Testis (tissue), 2 donors: Measurements from ENCODE around the gene SLCO4A1.

Experiments used
- POLR2A ChIP-seq: fragments of 450-650 bp; IDR thresholded peaks from one replicate; pipeline ENCODE4 v1.6.1; 2017; ENCODE audit warnings: antibody characterized with exemption, mild to moderate bottlenecking, moderate library complexity
- TF ChIP-seq, protein P1 (sequence below), 3 experiments: fragments of 450-650 bp in 2 of 3; fragments of 200-600 bp in 1 of 3; sonication (generic) in 1 of 3; IDR thresholded peaks; one replicate each; pipeline ENCODE4 v1.5.1; 2016 to 2019; ENCODE audit warnings: antibody characterized with exemption in 3 of 3, mild to moderate bottlenecking in 2 of 3, moderate library complexity in 1 of 3

DNA sequence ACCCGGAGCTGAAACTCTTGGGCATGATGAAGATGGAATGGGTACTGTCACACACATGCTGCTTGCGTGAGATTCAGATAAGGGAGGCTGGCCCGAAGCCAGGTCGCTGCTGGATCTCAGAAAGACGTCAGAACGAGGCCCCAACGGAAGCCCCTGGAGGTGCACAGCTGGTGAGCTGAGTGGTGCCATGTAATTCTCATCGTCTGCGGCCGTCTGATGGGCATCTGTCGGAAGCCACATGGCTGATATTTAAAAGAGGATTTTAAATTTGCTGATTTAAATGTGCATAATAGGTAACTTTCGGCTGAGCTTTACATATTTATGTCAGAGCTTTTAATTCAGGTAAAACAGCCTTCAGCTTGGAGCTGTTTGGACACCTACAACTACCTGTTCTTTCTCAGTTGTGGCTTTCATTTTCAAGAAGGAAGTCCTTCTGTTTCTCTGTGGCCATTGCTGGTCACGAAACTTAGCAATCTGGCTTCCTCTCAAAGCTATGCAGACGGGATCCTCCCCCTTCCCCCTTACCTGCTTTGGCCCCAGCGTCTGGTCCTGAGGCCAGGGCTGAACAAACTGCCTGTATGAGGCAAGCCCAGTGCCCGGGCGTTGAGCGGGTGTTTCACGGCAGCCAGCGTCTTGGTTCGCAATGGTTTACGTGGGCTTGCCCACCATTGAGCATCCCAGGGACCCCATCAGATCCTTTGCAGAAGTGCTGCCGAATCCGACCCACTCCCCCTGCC is 9.2 kb downstream of the SLCO4A1 start:
- no peak for TF ChIP-seq POLR2A
- TF ChIP-seq, protein P1, sequence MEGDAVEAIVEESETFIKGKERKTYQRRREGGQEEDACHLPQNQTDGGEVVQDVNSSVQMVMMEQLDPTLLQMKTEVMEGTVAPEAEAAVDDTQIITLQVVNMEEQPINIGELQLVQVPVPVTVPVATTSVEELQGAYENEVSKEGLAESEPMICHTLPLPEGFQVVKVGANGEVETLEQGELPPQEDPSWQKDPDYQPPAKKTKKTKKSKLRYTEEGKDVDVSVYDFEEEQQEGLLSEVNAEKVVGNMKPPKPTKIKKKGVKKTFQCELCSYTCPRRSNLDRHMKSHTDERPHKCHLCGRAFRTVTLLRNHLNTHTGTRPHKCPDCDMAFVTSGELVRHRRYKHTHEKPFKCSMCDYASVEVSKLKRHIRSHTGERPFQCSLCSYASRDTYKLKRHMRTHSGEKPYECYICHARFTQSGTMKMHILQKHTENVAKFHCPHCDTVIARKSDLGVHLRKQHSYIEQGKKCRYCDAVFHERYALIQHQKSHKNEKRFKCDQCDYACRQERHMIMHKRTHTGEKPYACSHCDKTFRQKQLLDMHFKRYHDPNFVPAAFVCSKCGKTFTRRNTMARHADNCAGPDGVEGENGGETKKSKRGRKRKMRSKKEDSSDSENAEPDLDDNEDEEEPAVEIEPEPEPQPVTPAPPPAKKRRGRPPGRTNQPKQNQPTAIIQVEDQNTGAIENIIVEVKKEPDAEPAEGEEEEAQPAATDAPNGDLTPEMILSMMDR (IDR thresholded peaks at IDR 0.05), result no peak
